Measurements from ENCODE around the gene KLHDC10.
"Not testable (repeated sequence)": the region's sequence is repeated elsewhere in the genome, so short reads cannot be mapped to it uniquely, and the experiment has no call there.

Gene KLHDC10

DNA sequence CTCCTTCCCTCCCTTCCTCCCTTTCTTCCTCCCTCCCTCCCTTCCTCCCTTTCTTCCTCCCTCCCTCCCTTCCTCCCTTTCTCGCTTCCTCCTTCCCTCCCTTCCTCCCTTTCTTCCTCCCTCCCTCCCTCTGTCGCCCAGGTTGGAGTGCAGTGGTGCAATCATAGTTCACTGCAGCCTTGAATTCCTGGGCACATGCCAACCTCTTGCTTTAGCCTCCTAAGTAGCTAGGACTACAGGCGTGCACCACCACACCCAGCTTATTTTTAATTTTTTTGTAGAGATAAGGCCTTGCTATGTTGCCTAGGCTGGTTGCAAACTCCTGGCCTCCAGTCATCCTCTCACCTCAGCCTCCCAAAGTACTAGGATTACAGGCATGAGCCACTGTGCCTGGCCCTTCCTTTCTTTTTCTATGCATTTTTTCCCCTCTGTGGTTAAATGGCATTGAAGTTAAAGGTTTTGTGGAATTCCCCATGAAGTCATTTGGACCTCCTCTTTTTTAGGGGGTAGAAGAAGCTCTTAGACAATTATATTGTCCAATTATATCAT is 9.6 kb downstream of the KLHDC10 start:
- no peak for DNase-seq

DNA sequence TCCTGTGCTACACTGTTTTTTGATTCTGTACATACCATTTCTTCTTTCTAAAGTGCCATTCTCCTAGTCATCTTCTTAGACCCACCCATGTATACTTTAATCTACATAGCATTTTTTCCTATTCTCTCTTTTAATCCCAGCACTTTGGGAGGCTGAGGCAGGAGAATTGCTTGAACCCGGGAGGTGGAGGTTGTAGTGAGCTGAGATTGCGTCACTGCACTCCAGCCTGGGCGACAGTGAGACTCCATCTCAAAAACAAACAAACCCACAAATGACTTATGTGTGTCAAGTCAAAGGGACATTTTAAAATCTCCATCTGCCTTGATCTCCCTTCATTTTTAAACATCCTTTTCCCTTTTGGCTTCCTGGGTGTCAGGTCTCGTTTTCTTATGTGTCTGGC is 13.2 kb downstream of the KLHDC10 start:
- DNase-seq, result not testable (repeated sequence)

DNA sequence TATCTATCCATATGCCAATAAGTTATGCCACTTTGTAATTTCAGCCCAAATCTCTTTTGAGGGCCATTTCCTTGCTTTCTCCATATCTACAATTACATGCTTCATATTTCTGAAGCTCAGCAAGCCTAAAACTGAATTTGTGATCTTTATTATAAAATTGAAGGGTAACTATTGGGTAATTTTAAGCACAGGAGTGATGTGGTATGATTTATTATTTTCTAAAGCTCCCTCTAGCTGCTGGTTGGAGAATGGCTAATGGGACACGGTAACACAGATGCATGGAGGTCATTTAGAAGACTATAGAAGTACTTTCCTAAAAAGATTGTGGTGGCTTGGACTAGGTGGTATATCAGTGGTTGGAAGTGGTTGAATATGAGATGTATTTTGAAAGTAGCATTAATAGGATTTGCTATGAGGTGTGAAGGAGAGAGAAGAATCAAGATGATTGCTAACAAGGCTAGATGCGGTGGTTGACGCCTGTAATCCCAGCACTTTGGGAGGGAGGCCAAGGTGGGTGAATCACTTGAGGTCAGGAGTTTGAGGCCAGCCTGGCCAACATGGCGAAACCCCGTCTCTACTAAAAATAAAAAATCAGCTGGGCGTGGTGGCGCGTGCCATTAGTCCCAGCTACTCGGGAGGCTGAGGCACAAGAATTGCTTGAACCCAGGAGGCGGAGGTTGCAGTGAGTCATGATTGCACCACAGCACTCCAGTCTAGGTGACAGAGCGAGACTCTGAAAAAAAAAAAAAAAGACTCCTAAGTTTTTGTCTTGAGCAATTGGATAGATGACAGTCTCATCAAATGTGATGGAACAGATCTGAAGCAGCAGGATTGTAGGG is 13.9 kb downstream of the KLHDC10 start:
- no peak for DNase-seq

DNA sequence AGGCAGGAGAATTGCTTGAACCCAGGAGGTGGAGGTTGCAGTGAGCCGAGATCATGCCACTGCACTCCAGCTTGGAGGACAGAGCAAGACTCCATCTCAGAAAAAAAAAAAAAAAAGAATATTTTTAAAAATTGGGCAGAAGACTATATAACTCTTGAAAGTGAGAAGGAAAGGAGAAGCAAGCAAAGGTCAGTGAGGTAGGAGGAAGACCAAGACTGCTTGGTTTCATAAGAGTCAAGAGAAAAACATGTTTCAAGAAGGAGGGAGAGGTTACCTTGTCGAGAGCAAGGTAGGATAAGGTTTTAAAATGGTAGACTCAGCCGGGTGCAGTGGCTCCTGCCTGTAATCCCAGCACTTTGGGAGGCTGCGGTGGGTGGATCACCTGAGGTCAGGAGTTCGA is 14.9 kb downstream of the KLHDC10 start:
- DNase-seq, result not testable (repeated sequence)

DNA sequence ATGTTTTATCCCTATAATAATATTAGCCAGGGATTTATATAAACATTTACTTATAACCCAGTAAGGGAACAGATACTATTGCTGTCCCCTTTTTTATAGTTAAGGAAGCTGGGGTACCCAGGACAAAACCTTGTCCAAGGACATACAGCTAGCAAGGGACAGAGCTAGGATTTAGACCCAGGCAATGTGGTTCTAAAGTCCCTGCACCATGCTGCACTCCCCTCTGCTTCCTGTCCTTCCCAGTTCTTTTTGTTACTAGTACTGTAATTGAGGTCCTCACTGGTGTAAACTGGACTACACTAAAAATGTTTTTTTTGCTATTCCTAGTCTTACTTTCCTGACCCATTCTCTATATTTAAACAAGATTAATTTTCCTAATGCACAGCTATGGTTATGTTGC is 16.6 kb downstream of the KLHDC10 start:
- no peak for DNase-seq

DNA sequence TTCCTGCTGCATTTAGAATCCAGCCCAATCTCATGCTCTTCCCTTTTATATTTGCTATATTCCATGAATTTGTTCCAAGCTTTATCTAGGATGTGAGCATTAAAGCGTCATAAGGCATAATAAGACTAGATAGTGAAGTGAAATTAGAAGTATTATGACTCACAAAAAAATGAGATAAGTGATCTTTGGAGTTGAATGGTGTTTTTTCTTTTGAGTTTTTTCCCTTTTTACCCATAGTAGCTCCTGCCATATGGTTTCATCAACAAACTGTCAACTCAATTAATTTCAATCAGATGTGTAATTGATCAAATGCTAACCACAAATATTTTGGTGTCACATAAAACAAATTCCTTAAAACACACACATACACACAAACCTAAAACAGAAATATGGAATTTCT is 17.0 kb downstream of the KLHDC10 start:
- DNase-seq, result peak; percentile 38

DNA sequence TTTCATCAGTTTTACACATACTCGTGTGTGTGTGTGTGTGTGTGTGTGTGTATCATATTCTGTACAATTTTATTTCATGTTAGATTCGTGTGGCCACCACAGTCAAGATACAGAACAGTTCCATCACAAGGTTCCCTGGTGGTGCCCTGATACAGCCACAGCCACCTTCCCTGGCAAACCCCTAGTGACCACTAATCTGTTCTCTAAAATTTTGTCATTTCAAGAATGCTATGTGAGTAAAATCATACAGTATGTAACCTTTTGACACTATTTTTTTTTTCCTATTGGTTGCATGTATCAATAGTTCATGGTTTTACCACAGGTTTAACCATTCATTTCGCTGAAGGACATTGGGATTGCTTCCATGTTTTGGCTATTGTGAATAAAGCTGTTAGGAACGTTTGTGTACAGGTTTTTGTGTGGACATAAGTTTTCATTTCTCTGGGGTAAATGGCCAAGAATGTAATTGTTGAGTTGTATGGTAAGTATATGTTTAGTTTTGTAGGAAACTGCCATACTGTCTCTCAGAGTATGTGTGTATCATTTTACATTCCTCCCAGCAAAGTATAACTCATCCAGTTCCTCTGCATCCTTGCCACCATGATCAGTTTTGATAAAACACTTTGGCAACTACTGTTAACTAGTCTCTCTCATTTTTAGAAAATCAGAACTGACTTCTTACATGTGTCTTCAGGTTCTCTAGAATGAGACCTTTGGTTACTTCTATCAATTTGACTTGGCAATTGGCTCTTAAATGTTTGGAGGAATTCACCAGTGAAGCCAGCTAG is 20.6 kb downstream of the KLHDC10 start:
- DNase-seq, result no peak

DNA sequence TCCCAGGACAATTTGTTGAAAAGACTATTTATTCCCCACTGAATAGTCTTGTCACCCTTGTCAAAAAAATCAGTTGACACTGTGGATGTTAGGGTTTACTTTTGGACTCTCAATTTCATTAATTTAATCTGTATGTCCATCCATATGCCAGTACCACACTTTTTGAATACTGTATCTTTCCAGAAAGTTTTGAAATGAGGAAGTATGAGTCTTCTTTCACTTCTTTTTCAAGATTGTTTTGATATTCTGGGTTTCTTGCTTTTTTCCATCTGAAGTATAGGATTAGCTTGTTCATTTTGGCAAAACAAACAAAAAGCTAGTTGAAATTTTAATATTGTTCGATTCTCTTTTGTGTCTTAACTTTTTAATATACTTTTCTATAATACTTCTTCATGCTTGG is 21.7 kb downstream of the KLHDC10 start:
- DNase-seq, result no peak

DNA sequence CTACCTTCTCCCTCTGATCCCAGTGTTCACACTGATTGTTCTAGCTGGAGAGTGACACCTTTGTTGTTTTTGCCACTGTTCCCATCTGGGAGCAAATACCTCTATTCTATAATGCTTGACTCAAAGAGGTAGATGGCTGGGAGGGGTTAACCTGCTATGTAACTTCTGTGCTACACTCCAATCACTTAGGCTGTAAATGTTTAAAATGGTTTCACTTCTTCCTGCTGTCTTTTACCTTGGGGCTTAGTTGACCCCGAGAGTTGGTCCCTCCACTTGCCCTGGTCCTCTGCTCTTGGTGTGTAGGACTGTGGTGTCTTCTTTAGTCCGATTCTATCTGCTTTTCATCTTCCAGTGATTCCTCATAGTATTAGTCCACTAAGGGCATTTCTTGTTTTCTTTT is 22.3 kb downstream of the KLHDC10 start:
- DNase-seq, result no peak

DNA sequence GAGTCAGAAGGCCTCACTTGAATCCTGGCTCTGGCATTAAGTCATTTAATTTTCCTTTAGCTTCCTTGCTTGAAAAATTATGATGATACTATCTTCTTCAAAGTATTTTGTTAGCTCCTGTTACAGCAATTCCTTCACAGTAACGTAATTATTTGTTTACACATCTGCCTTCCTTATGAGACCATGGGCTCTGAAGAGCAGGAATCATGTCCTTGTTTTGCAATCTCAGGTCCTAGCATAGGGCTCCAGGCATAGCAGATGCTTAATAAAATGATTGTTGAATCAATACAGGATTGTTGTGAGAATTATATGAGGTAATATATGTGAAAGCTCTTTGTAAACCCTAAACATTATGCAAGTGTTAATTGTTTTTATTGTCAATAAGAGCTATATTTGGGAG is 25.5 kb downstream of the KLHDC10 start:
- DNase-seq, result no peak

DNA sequence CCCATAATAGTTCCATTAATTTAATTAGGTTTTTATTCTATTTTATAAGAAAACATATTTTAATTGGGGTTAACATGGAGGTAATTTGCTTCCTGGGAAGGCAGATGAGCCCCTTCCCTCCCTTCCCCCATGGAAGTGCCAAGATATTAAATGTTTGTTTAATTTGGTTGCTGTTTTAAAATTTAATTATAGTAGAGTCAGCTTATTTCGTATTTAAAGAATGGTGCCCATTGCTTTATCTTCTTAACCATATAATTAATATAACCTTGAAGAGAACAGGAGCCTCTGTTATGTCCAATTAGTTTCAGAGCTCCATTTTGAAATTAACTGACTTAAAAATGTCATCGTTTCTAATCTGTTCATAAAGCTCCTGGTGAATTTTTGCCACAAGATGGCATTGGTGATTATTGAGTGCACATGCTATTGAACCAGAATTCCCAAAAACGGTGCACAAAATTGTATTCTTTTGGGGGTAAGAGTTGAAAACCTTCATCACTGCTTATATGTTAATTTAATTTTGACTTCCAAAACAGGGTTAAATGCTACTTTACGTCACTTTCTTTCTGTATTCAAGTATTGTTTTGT is 26.0 kb downstream of the KLHDC10 start:
- no peak for DNase-seq

DNA sequence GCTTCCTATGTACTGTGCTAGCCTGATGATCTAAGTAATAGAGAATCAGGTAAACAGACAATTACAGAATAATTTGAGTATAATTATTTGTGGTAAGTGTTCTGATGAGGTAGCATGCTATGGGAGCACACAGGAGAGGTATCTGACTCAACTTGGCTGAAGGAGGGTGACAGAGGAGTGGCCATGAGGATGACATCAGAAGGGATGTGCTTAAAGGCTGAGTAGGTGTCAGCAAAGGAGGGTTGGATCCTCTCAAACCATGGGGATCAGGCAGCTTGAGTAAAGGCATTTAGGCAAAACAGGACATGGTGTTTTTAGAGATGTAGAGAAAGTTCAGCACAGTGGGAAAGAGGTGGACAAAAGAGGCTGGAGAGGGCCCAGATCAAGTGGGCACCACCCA is 29.0 kb downstream of the KLHDC10 start:
- no peak for DNase-seq

DNA sequence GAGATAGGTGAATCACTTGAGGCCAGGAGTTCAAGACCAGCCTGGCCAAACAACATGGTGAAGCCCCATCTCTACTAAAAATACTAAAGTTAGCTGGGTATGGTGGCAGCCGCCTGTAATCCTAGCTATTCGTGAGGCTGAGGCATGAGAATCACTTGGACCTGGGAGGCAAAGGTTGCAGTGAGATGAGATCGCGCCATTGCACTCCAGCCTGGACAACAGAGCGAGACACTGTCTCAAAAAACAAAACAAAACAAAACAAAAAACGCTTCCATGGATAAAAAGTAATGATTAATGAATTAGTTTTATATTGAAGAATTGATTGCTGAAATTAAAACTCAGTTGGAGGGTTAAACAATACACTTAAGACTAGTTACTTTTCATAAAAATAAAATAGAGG is 32.3 kb downstream of the KLHDC10 start:
- DNase-seq, result no peak

DNA sequence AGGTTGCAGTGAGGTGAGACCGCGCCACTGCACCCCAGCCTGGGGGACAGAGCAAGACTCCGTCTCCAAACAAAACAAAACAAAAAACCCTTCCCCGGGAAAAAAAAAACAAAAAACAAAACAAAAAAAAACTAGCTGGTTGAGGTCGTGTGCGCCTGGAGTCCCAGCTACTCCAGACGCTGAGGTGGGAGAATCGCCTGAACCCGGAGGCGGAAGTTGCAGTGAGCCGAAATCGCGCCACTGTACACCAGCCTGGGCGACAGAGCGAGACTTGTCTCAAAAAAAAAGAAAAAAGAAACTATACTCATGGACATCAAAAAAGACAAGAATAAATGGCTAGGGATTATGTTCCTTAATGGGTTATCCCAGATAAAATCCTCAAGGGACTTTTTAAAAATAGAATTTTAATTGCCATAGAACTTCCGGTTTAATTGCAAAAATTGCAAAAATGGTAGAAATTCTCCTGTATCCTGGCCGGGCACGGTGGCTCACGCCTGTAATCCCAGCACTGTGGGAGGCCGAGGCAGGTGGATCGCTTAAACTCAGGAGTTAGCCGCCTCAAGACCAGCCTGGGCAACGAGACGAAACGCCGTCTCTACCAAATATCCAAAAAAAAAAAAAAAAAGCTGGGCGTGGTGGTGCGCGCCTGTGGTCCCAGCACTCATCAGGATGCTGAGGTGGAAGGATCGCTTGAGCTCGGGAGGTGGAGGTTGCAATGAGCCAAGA is 37.8 kb downstream of the KLHDC10 start:
- no peak for DNase-seq

DNA sequence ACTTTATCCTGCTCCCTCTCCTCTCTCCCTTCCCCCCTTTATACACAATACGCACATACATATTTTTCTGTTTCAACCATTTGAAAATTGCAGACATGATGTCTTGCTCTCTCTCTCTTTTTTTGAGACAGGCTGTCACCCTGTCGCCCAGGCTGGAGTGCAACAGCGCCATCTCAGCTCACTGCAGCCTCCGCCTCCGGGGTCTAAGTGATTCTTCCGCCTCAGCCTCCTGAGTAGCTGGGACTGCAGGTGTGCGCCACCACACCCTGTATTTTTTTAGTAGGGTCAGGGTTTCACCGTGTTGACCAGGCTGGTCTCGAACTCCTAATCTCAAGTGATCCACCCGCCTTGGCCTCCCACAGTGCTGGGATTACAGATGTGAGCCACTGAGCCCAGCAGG is 38.5 kb downstream of the KLHDC10 start:
- DNase-seq, result no peak

DNA sequence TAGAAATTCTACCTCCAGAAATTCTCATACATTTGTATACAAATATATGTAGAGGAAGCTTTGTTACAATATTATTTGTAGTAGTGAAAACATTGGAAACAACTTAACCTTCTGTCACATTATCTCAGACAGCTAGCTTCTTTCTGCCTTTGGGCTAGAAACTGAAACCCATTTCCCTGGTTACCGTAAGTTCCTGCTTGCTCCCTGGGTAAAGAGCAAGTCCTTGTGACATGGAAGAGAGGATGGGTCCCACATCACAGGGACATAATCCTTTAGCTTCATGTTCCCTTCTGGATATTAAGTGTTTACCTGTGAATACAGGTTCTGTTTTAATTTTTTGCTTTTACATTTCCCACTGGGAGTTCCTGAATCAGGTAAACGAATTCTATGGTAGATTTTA is 41.8 kb downstream of the KLHDC10 start:
- no peak for DNase-seq

DNA sequence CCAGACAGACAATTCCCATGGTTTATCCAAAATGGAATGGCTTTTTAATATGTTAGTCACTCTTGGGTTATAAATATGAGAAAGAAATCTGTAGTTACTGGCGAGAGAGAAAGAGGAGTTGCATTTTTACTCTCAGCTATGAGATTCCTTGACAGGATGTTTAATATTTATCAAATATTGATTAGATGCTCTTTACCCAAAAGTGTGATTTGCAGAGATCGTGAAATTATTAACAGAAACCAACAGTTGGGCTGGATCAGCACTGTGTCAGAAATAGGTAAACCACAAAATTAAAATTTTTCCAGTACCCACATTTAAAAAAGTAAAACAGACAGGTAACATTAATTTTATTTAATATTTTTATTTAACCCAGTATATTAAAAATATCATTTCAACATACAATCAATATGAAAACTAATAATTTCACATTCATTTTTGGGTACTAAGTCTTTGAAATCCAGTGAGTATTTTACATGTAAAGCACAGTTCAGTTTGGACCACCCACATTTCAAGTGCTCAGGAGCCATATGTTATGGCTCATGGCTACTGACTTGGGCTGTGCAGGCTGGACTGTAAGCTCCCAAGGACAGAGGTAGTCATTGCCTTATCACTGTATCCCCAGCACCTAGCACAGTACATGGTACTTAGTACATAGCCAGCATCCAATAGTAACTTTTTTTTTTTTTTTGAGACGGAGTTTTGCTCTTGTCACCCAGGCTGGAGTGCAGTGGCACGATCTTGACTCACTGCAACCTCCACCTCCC is 42.5 kb downstream of the KLHDC10 start:
- no peak for DNase-seq

DNA sequence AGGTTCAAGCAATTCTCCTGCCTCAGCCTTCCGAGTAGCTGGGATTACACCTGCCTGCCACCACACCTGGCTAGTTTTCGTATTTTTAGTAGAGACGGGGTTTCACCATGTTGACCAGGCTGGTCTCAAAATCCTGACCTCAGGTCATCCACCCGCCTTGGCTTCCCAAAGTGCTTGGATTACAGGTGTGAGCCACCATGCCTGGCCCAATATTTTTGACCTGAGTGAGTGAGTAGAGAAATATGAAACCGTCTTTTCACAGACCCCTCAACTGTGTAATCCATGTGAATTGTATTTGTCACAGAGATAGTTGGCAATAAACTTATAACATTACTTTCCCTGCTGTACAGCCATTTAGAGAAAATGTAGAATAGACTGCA is 43.1 kb downstream of the KLHDC10 start:
- DNase-seq, result not testable (repeated sequence)

DNA sequence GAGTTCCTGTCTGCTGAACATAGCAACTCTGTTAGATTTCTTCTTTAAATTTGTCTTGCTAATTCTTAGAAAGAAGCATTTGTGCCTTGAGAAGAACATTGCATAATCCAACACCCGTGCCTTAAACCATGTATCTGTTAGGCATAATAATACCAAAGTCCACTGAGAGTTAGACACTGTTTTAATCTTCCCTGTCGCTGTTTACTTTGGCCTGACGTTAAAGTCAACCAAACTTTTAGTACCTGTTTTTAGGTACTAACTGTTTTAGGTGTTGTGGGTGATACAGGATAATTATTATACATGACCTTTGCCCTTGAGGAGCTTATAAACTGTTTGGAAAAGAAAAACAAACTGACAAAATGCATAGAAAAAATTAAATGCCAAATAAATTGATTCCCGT is 43.6 kb downstream of the KLHDC10 start:
- DNase-seq, result no peak

DNA sequence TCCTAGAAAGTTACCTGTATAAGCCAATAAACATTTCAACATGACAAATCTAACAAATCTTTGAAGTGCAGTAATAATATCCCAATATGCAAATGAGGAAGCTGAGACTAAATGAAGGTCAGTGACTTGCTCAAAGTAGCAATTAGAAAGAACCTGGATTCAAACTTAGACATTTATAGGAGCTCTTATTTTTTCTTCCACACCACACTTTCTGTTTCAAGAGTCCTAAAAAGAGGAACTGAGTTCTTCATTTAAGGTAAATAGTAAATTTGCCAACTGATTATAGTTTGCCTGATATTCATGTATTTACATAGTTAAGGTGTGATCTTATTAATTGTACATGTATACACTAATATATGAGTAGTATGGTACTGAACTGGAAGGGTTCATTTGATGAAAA is 44.0 kb downstream of the KLHDC10 start:
- DNase-seq, result no peak

DNA sequence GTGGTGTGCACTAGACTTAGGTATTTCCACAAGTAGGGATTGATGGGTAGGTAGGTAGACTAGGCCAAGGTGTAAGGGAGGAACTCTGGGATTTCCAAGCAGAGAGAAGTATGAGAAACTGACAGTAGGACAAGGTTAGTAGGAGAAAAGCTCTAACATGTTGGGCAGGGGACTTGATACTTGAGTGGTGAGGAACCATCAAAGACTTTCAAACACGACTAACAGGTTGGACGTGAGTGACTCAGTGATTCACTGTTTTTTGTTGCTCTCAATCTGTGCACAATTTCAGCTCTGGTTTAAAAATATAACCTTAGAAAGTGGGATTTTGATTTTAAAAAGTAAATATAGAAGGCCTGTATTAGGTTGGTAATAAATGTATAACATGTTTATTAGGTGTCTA is 44.4 kb downstream of the KLHDC10 start:
- DNase-seq, result no peak

DNA sequence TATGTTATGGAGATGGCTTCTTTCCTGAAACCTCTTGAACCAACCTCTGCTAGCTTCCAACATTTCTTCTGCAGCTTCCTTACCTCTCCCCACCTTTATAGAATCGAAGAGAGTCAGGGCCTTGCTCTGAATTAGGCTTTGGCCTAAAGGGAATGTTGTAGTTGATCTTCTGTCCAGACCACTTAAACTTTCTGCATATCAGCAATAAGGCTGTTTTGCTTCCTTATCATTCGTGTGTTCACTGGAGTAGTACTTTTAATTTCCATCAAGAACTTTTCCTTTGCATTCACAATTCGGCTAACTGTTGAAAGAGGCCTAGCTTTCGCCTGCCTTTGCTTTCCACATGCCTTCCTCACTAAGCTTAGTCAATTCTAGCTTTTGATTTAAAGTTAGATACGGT is 48.0 kb downstream of the KLHDC10 start:
- DNase-seq, result no peak
